Erythroblast (primary cell): ENCODE data around the gene RCC1.

Experiments used
- GATA1 ChIP-seq: IDR thresholded peaks from 2 replicates; pipeline ENCODE4 v1.6.1; 2011; ENCODE audit warnings: low read depth, mild to moderate bottlenecking, control low read depth, low read length, moderate library complexity
- POLR2A ChIP-seq: IDR thresholded peaks from 2 replicates; pipeline ENCODE4 v1.6.1; 2011; ENCODE audit warnings: mild to moderate bottlenecking, low read length

GRCh38 chr1:28482702-28483101 is 23.1 kb upstream of the RCC1 start:
- TF ChIP-seq POLR2A (no peak), GATA1 (no peak)
